AG04449 (cell line): ENCODE results near the gene CEMIP.

ENCODE experiments used
- CTCF ChIA-PET: fragments of 350-600 bp; formaldehyde crosslinking; extraction: SDS; loops from one replicate; lab custom pipeline; 2021; ENCODE audit warnings: antibody characterized with exemption; lab: Yijun Ruan, JAX
- POLR2A ChIA-PET: fragments of 400-600, 350-600 bp; formaldehyde crosslinking; extraction: SDS; loops from one replicate; lab custom pipeline; 2020; ENCODE audit warnings: antibody characterized with exemption, inconsistent platforms; lab: Yijun Ruan, JAX
- DNase-seq: peaks from one replicate; pipeline ENCODE4 v3.0.0-alpha.2; 2010; ENCODE audit warnings: low read depth, low spot score
- H3K4me3 ChIP-seq: 2 replicates; pipeline ENCODE4 v1.5.1; 2011; ENCODE audit warnings: low read depth, mild to moderate bottlenecking, control low read depth, low read length
- TF ChIP-seq, protein P1 (sequence below): IDR thresholded peaks from one replicate; pipeline ENCODE4 v1.5.1; 2011; ENCODE audit warnings: mild to moderate bottlenecking, moderate library complexity, low read length, control low read depth, inconsistent platforms; ENCODE audit not compliant: insufficient read depth; ENCODE audit errors: missing control alignments

The CEMIP gene

DNA sequence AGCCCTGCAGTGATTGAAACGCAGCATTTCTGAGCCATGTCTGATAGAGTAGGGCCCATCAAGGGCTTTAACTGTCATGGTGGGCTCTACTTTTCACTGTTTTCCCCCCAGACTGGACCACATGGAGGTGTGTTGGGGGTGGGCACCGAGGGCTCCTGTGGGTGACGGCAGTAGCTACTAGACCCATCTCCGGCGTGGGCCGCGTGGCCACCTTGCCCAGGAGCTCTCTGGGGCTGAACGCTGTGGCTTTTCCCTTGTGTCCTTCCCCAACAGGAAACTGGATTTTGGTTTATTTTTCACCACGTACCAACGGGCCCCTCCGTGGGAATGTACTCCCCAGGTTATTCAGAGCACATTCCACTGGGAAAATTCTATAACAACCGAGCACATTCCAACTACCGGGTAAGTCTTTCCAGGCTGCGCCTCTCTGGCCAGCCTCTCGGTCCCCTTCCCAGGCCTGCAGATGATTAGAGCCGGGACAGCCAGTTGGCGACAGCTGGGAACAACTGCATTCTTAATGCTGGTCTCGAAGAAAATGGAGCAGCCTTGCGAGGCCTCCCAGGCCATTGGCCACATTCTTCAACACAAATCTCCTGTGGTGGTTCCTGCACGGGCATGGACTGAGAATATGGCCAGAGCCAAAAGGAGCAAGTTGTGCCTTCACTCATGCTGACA is 142.7 kb downstream of the CEMIP start:
- no peak for DNase-seq
- TF ChIP-seq, protein P1, sequence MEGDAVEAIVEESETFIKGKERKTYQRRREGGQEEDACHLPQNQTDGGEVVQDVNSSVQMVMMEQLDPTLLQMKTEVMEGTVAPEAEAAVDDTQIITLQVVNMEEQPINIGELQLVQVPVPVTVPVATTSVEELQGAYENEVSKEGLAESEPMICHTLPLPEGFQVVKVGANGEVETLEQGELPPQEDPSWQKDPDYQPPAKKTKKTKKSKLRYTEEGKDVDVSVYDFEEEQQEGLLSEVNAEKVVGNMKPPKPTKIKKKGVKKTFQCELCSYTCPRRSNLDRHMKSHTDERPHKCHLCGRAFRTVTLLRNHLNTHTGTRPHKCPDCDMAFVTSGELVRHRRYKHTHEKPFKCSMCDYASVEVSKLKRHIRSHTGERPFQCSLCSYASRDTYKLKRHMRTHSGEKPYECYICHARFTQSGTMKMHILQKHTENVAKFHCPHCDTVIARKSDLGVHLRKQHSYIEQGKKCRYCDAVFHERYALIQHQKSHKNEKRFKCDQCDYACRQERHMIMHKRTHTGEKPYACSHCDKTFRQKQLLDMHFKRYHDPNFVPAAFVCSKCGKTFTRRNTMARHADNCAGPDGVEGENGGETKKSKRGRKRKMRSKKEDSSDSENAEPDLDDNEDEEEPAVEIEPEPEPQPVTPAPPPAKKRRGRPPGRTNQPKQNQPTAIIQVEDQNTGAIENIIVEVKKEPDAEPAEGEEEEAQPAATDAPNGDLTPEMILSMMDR, result no peak
- H3K4me3 ChIP-seq, result no peak overlapping the region
- ChIA-PET POLR2A (no interaction called here), CTCF (interaction anchor here (1.0 to 1.3 kb wide), 2 partner anchors 11 to 48 kb away, joined by 3 to 4 read pairs; no protein-coding TSS in a partner anchor)

DNA sequence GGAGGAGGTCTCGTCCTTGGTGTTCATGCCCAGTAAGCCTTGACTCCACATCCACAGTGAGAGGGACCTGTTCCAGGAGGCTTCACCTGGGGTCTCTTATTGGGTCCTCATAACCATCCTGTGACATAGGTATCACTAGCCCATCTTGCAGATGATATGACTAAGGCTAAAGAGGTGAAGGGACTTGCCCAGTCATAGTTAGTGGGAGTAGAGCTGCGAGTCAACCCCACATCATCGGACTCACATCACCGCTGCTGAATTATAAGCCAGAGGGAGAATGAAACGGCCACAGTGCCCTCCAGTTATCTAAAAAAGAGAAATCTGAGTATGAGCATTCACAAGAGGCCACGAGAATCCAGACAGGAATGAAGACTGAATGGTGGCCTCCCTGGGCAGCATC is 144.5 kb downstream of the CEMIP start:
- POLR2A ChIA-PET, result no interaction called here
- CTCF ChIA-PET, result no interaction called here
- TF ChIP-seq, protein P1, result no peak

DNA sequence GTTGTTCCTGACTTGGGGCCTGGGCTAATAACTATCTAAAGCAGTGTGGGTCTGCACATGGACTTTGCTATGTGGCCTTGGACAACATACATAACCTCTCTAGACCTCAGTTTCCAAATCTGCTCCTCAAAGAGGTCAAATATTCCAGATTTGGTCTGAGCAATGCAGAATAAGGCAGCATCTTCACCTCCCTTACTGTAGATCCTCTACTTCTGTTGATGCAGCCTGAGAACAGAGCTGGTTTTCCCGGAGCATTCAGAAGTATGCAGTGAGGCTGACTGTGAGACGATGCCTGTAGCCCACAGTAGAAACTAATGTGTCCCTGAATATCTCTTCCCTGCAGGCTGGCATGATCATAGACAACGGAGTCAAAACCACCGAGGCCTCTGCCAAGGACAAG is 145.1 kb downstream of the CEMIP start:
- CTCF ChIA-PET, result no interaction called here
- POLR2A ChIA-PET, result no interaction called here
- TF ChIP-seq, protein P1, result no peak
- H3K4me3 ChIP-seq, result no peak overlapping the region
- no peak for DNase-seq

More for the DNA sequence above, 144.5 kb downstream of the CEMIP start:
- no peak overlapping the region for H3K4me3 ChIP-seq
- no peak for DNase-seq

DNA sequence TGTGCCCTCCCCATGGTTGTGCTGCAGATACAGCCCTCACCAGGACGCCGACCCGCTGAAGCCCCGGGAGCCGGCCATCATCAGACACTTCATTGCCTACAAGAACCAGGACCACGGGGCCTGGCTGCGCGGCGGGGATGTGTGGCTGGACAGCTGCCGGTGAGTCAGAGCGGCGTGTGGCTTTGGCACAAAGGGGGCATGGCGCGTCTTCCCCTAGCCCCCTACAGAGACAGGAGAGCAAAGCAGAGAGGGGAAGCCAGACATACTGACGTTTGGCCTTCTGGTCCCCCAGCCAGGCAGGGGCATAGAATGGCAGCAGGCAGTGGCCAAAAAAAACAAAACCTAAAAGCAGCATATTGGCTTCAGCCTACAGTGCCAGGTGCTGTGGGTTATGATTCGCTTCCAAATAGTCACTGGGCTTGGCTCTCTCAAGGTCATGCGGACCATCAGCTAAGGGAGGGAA is 146.5 kb downstream of the CEMIP start:
- ChIA-PET POLR2A (no interaction called here), CTCF (interaction anchor here (1.3 kb wide), 1 partner anchor 341 kb away, joined by 3 read pairs; no protein-coding TSS in a partner anchor)
- no peak overlapping the region for H3K4me3 ChIP-seq
- TF ChIP-seq, protein P1, result no peak
- DNase-seq, result no peak

DNA sequence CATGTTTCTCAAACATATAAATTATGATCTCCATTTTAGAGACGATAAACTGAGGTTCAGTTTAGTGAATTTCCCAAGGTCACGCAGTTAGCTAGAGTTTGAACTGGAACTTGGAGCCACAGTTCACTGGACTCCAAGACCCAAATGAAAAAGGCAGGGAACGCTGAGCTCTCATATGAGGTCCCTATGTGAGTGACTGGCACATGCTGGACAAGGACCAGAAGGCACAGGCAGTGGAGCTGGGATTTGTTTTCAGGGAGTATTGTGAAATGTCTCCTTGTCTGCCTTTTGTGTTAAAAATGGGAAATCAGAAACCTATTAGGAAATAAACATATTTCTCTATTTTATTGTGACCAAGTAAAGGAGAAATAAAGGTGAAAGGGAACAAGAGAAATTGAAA is 147.0 kb downstream of the CEMIP start:
- H3K4me3 ChIP-seq, result no peak overlapping the region
- POLR2A ChIA-PET, result no interaction called here
- CTCF ChIA-PET, result interaction anchor here (1.3 kb wide), 1 partner anchor 340 kb away, joined by 3 read pairs; no protein-coding TSS in a partner anchor
- no peak for DNase-seq
- TF ChIP-seq, protein P1, result no peak

DNA sequence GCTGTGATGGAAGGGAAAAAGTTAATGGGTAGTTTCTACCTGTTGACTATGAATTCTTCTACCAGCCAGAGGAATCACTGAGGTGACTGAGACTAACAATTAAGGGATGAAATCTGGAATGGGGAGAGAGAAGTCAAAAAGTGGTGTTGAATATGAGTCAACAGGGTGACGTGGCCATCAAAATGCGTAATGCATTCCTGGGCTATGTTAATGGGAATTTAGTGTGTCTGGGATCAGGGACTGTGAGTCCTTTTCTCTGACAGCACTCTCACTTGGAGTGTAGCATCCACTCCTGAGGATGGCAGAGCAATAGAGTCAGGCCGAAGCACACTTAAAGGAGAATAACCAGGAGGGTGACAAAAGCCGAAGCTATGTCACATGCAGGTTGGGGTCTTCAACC is 150.1 kb downstream of the CEMIP start:
- TF ChIP-seq, protein P1, result no peak
- DNase-seq, result peak; percentile 45
- ChIA-PET POLR2A (no interaction called here), CTCF (interaction anchor here (1.6 kb wide), 1 partner anchor 40 kb away, joined by 5 read pairs; no protein-coding TSS in a partner anchor)
- no peak overlapping the region for H3K4me3 ChIP-seq
